Left lung (tissue), 10 donors: ENCODE data around the gene TEAD1. TPM values are rescaled to one million over a fixed set of nuclear protein-coding genes. Genes with fewer than 3 reads are reported as not detected.

ENCODE experiments used
- ATAC-seq: fragments of 200-7000 bp; cut with Tn5 transposase; one replicate; pipeline ENCODE4 v1.9.1; 2020; ENCODE audit warnings: moderate library complexity
- DNase-seq, 4 donors: peaks; one replicate each; pipeline ENCODE4 v3.0.0-alpha.2; 2013 to 2020
- H3K27ac ChIP-seq, 2 donors: fragments of 200-600 bp; sonication (generic) in 1 of 2; one replicate each; pipeline versions ENCODE4 v1.5.0 to v1.8.0; 2020 to 2021
- H3K27me3 ChIP-seq, 2 donors: fragments of 200-600 bp; sonication (generic) in 1 of 2; one replicate each; pipeline versions ENCODE4 v1.5.0 to v1.8.0; 2020 to 2021
- H3K36me3 ChIP-seq, 2 donors: fragments of 200-600 bp; sonication (generic) in 1 of 2; one replicate each; pipeline versions ENCODE4 v1.5.0 to v1.8.0; 2020 to 2021
- H3K4me1 ChIP-seq, 2 donors: fragments of 200-600 bp; one replicate each; pipeline ENCODE4 v1.8.0; 2021
- H3K4me3 ChIP-seq, 2 donors: fragments of 200-600 bp; sonication (generic) in 1 of 2; one replicate each; pipeline versions ENCODE4 v1.5.0 to v1.8.0; 2020 to 2021; ENCODE audit warnings: mild to moderate bottlenecking in 1 of 2
- H3K9me3 ChIP-seq, 2 donors: fragments of 200-600 bp; sonication (generic) in 1 of 2; one replicate each; pipeline versions ENCODE4 v1.5.0 to v1.8.0; 2020 to 2021
- intact Hi-C, 2 donors: fragments of 100-400 bp; cut with DNase I; formaldehyde crosslinking; loops; one replicate each; pipeline versions ENCODE4 v1.11.2 to v1.14.2; 2022
- polyA plus RNA-seq, 6 donors: library from polyadenylated mRNA; unstranded; fragments of 120-200 nt; gene quantifications; one replicate each; pipeline ENCODE4 v1.2.1, GENCODE V29; 2013; ENCODE audit not compliant: insufficient read length in 6 of 6
- total RNA-seq, 2 donors: library from RNA; stranded (reverse); fragmentation: NEBNext Ultra II Directional; extraction: Animal tissue kit (Norgen Biotek cat#: 25700); gene quantifications; one replicate each; pipeline ENCODE4 v1.2.1, GENCODE V29; 2021
- TF ChIP-seq, protein P1 (sequence below), 2 donors: fragments of 200-600 bp; sonication (generic) in 1 of 2; IDR thresholded peaks; one replicate each; pipeline versions ENCODE4 v1.5.0 to v1.8.0; 2021; ENCODE audit warnings: antibody characterized with exemption in 2 of 2
- donor health status: DM: no; HTN: yes; CAD: no.
- donor health status: DM: no; HTN: no; CAD: no.

Gene TEAD1
- total and polyA plus RNA-seq, 8 donors: 58.1 to 106 (median 86.9) TPM

DNA sequence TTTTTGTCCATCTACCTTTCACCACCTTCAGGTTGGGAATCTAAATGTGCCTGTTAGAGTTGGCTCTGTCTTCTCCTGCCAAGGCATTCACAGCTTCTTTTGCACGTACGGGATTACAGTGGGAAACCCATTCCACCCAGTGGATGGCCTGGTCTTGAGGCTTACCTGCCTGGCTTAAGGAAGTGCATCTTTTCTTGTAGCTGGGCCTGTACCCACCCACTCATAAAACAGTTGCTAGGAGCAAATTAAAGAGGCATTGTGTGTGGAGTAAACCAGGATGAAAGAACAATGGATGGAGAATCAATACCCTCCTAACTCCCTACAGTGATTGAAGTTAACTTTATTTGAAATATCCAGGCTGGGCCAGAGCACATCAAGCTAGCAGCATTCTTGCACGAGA is 71.6 kb downstream of the TEAD1 start:
- TF ChIP-seq, protein P1, sequence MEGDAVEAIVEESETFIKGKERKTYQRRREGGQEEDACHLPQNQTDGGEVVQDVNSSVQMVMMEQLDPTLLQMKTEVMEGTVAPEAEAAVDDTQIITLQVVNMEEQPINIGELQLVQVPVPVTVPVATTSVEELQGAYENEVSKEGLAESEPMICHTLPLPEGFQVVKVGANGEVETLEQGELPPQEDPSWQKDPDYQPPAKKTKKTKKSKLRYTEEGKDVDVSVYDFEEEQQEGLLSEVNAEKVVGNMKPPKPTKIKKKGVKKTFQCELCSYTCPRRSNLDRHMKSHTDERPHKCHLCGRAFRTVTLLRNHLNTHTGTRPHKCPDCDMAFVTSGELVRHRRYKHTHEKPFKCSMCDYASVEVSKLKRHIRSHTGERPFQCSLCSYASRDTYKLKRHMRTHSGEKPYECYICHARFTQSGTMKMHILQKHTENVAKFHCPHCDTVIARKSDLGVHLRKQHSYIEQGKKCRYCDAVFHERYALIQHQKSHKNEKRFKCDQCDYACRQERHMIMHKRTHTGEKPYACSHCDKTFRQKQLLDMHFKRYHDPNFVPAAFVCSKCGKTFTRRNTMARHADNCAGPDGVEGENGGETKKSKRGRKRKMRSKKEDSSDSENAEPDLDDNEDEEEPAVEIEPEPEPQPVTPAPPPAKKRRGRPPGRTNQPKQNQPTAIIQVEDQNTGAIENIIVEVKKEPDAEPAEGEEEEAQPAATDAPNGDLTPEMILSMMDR (IDR thresholded peaks at IDR 0.05): no peak
- ATAC-seq (no peak), DNase-seq (no peak)
- Histone ChIP-seq H3K27me3 (no peaks in the 10 kb centered on the region), H3K9me3 (no peaks in the 10 kb centered on the region), H3K4me1 (peaks cover 0 to 5% of the 10 kb centered on the region in 2 donors), H3K36me3 (no peaks in the 10 kb centered on the region), H3K4me3 (no peak overlapping the region), H3K27ac (no peak overlapping the region)
- intact Hi-C loops: no loop called here

DNA sequence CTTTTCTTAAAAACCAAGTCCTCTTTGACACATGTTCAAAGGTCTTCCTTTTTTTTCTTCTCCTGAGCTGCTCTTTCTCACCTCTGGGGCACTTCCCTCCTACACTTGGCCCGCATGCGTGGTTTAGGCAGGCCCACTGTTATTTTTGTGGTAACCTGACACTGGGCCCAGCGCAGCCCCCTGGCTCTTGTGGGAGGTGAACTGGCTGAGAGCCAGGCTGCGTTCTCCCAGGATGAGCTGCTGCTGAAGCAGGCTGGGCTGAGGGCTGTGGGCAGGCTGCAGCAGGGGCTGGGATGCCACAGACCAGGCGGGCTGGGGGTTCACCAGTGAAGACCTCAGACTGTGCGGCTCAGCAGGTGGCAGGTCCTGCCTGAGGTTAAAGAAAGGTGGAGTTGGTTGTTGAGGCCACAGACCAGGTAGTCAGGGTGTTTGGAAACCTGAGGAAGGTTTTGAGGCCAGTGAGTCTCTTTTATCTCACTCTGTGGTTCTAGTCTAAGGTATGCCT is 72.4 kb downstream of the TEAD1 start:
- intact Hi-C loops: no loop called here
- DNase-seq: peak; percentile 39 to 89 (median 70)
- no peaks in the 10 kb centered on the region for H3K27me3 ChIP-seq
- no peak overlapping the region for H3K4me3 ChIP-seq
- ATAC-seq: no peak
- H3K9me3 ChIP-seq: no peaks in the 10 kb centered on the region
- H3K27ac ChIP-seq: no peak overlapping the region
- peaks cover 0 to 5% of the 10 kb centered on the region in 2 donors for H3K4me1 ChIP-seq
- TF ChIP-seq, protein P1 (IDR thresholded peaks at IDR 0.05): no peak
- no peaks in the 10 kb centered on the region for H3K36me3 ChIP-seq

DNA sequence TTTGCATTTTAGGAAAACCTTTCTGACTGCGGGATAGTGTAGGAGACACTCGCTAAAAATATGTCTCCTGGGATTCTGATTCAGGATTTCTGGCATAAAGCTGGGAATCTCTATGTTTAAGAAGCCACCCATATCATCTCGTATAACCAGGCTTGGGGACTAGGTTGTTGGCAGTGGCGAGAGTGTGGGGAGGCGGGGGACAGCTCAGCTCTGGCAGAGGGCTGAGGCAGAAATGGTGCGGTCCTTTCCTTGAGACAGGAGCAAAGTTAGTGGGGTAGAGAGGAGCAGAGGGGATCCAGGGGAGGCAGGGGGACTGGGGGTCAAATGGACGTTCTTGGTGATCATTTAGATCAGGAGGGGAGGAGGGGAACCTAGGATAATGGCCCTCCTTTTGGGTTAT is 74.3 kb downstream of the TEAD1 start:
- DNase-seq (no peak), ATAC-seq (no peak)
- H3K27ac ChIP-seq: no peak overlapping the region
- H3K4me1 ChIP-seq: peaks cover 0 to 5% of the 10 kb centered on the region in 2 donors
- no peak overlapping the region for H3K4me3 ChIP-seq
- H3K36me3 ChIP-seq: no peaks in the 10 kb centered on the region
- H3K9me3 ChIP-seq: no peaks in the 10 kb centered on the region
- no peaks in the 10 kb centered on the region for H3K27me3 ChIP-seq
- TF ChIP-seq, protein P1 (IDR thresholded peaks at IDR 0.05): no peak
- intact Hi-C loops: no loop called here

DNA sequence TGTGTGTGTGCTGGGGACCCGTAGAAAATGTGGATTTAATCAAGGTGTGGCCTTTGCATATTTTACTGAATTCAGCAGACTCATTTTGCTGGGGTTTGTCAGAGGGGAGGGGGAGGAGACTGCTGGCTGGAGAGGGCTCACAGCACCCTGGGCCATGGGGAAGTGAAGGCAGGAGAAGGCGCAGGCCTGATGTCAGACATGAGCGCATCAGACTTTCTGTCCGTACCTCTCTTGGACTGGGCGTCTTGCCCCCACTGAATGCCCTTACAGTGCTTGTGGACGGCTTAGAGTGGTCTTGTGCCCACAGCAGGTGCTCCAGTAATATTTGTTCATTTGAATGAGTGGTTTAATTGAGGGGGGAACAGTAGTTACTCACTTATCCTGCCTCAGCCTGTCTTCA is 75.2 kb downstream of the TEAD1 start:
- Histone ChIP-seq H3K4me3 (no peak overlapping the region), H3K36me3 (no peaks in the 10 kb centered on the region), H3K9me3 (no peaks in the 10 kb centered on the region), H3K27me3 (no peaks in the 10 kb centered on the region), H3K4me1 (peaks cover 0 to 5% of the 10 kb centered on the region in 2 donors), H3K27ac (no peak overlapping the region)
- intact Hi-C loops: no loop called here
- DNase-seq (no peak), ATAC-seq (no peak)
- TF ChIP-seq, protein P1 (IDR thresholded peaks at IDR 0.05): no peak

DNA sequence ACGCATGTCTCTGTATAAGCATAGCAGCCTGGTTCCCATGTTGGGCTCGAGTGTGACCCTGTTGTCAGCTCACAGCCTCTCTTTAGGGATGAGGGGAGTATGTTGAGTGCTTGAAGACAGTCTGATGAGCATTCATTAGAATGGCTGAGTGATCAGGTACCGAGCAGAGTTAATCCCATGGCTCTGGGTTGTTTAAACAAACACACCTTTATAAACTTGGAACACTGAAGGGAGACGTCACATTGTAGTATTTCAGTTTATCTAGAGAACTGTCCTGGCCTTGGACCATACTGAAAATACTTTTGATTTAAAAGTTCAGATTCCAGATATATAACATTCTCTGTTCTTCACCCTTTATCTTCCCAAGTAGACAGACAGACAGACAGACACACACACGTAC is 76.0 kb downstream of the TEAD1 start:
- intact Hi-C loops: no loop called here
- no peaks in the 10 kb centered on the region for H3K27me3 ChIP-seq
- no peaks in the 10 kb centered on the region for H3K9me3 ChIP-seq
- ATAC-seq (no peak), DNase-seq (no peak)
- no peaks in the 10 kb centered on the region for H3K36me3 ChIP-seq
- peaks cover 0 to 8% of the 10 kb centered on the region in 2 donors for H3K4me1 ChIP-seq
- TF ChIP-seq, protein P1 (IDR thresholded peaks at IDR 0.05): no peak
- no peak overlapping the region for H3K27ac ChIP-seq
- no peak overlapping the region for H3K4me3 ChIP-seq
